IPS DF 4.7 (cell line): ENCODE data around the gene ANKRD13B.

ENCODE experiments used
- DNase-seq: peaks from one replicate; pipeline ENCODE4 v3.0.0-alpha.2; 2013; ENCODE audit warnings: low spot score; ENCODE audit errors: extremely low read depth

ANKRD13B gene

GRCh38 chr17:29616300-29617048 is 23.5 kb downstream of the ANKRD13B start:
- no peak for DNase-seq

GRCh38 chr17:29617125-29617480 is 24.2 kb downstream of the ANKRD13B start:
- DNase-seq, result no peak

GRCh38 chr17:29617481-29618271 is 24.7 kb downstream of the ANKRD13B start:
- DNase-seq, result no peak

- DNase-seq, result no peak
These were observed 25.5 kb downstream of the ANKRD13B start for GRCh38 chr17:29618272-29619065.

GRCh38 chr17:29619251-29619650 is 26.3 kb downstream of the ANKRD13B start:
- no peak for DNase-seq

GRCh38 chr17:29620271-29620670 is 27.3 kb downstream of the ANKRD13B start:
- no peak for DNase-seq

- DNase-seq, result no peak
These were observed 28.0 kb downstream of the ANKRD13B start for GRCh38 chr17:29620779-29621500.

GRCh38 chr17:29621751-29622194 is 28.8 kb downstream of the ANKRD13B start:
- no peak for DNase-seq

GRCh38 chr17:29622337-29623282 is 29.7 kb downstream of the ANKRD13B start, which contains the start of gene CORO6:
TSS of gene CORO6 (minus strand) at chr17:29622912. CDS start at chr17:29621421, 1,491 bp downstream.
- DNase-seq, result no peak

- DNase-seq, result no peak
These were observed 30.3 kb downstream of the ANKRD13B start for GRCh38 chr17:29623283-29623647.

- DNase-seq, result no peak
These were observed 31.7 kb downstream of the ANKRD13B start for GRCh38 chr17:29624586-29624985.

GRCh38 chr17:29625037-29625750 is 32.3 kb downstream of the ANKRD13B start:
- no peak for DNase-seq

GRCh38 chr17:29627951-29628350 is 35.0 kb downstream of the ANKRD13B start:
- DNase-seq, result no peak

GRCh38 chr17:29628644-29629043 is 35.7 kb downstream of the ANKRD13B start:
- DNase-seq, result no peak

GRCh38 chr17:29629839-29630238 is 36.9 kb downstream of the ANKRD13B start:
- no peak for DNase-seq

- DNase-seq, result no peak
These were observed 37.8 kb downstream of the ANKRD13B start for GRCh38 chr17:29630630-29631193.

- no peak for DNase-seq
These were observed 41.0 kb downstream of the ANKRD13B start for GRCh38 chr17:29633886-29634285.

GRCh38 chr17:29640413-29640812 is 47.5 kb downstream of the ANKRD13B start:
- DNase-seq, result no peak
